A549 (cell line): ENCODE results near the gene CELSR1. TPM values are rescaled to one million over a fixed set of nuclear protein-coding genes. Genes with fewer than 3 reads are reported as not detected.

Source experiments
- ATAC-seq, 2 experiments: fragments of 200-7000 bp in 1 of 2; fragments of >200 bp in 1 of 2; cut with Nextera tagmentation in 1 of 2; cut with Tn5 transposase in 1 of 2; 3 replicates each; pipeline versions ENCODE4 v1.8.0 to v1.9.1; 2018 to 2020; ENCODE audit warnings: mild to moderate bottlenecking in 1 of 2, moderate library complexity in 1 of 2
- CTCF ChIA-PET: fragments of 300-600 bp; sonication (Branson Sonifier 250); formaldehyde crosslinking; extraction: SDS; loops from one replicate; lab custom pipeline; 2021; ENCODE audit warnings: antibody characterized with exemption, inconsistent platforms; lab: Yijun Ruan, JAX
- POLR2A ChIA-PET: fragments of 350-600 bp; formaldehyde crosslinking; extraction: SDS; loops from one replicate; lab custom pipeline; 2021; ENCODE audit warnings: antibody characterized with exemption, inconsistent platforms; lab: Yijun Ruan, JAX
- DNase-seq, 2 experiments: peaks; one replicate each; pipeline versions ENCODE4 v3.0.0 to v3.0.0-alpha.2; 2011 to 2016; ENCODE audit warnings: low read depth in 1 of 2, low spot score in 1 of 2
- FAIRE-seq: peaks from 2 replicates; lab custom pipeline; 2011; peaks lifted over from hg19 to GRCh38; lab: Jason Lieb, UNC
- H3K27ac ChIP-seq, 2 experiments: fragments of >200 bp; sonication (Bioruptor Twin); formaldehyde crosslinking; 3 replicates each; pipeline ENCODE4 v1.5.1; 2016 to 2017
- H3K4me1 ChIP-seq: fragments of >200 bp; sonication (Bioruptor Twin); formaldehyde crosslinking; 3 replicates; pipeline ENCODE4 v1.6.1; 2016
- H3K4me2 ChIP-seq: fragments of >200 bp; sonication (Bioruptor Twin); formaldehyde crosslinking; 3 replicates; pipeline ENCODE4 v1.6.1; 2016
- H3K4me3 ChIP-seq: fragments of >200 bp; sonication (Bioruptor Twin); formaldehyde crosslinking; 3 replicates; pipeline ENCODE4 v1.5.1; 2016
- H3K9me3 ChIP-seq: fragments of >200 bp; sonication (Bioruptor Twin); formaldehyde crosslinking; 3 replicates; pipeline ENCODE4 v1.6.1; 2016
- EHF ChIP-seq: fragments of 250-450 bp; sonication (Bioruptor Pico); IDR thresholded peaks from 2 replicates; pipeline ENCODE4 v1.5.0; 2020; ENCODE audit warnings: mild to moderate bottlenecking
- EP300 ChIP-seq, 2 experiments: fragments of >200 bp; sonication (Bioruptor Twin); formaldehyde crosslinking; IDR thresholded peaks; 2 replicates in 1 of 2; 3 replicates in 1 of 2; pipeline ENCODE4 v1.6.1; 2016 to 2017
- FOSB ChIP-seq: fragments of 250-450 bp; sonication (Bioruptor Pico); IDR thresholded peaks from 2 replicates; pipeline ENCODE4 v1.5.0; 2020; ENCODE audit warnings: mild to moderate bottlenecking, moderate library complexity
- FOSL2 ChIP-seq, 2 experiments: fragments of 450-650 bp in 1 of 2; fragments of >200 bp in 1 of 2; sonication (Bioruptor Twin) in 1 of 2; formaldehyde crosslinking; IDR thresholded peaks; 2 replicates each; pipeline versions ENCODE4 v1.5.0 to v1.6.1; 2016 to 2020; ENCODE audit warnings: mild to moderate bottlenecking in 1 of 2, moderate library complexity in 1 of 2
- HOXB5 ChIP-seq: fragments of 250-450 bp; sonication (Bioruptor Pico); IDR thresholded peaks from 2 replicates; pipeline ENCODE4 v1.5.0; 2020; ENCODE audit warnings: mild to moderate bottlenecking, moderate library complexity
- NFE2L2 ChIP-seq: fragments of 150-350 bp; conservative IDR thresholded peaks from 2 replicates; pipeline ENCODE4 v1.6.1; 2014; ENCODE audit warnings: low read length
- NPAS2 ChIP-seq: fragments of 250-450 bp; sonication (Bioruptor Pico); IDR thresholded peaks from 2 replicates; pipeline ENCODE4 v1.8.0; 2022; ENCODE audit warnings: mild to moderate bottlenecking, moderate library complexity, borderline replicate concordance
- POLR2A ChIP-seq: IDR thresholded peaks from 2 replicates; pipeline ENCODE4 v1.6.1; 2012; ENCODE audit warnings: mild to moderate bottlenecking, low read length
- RFX5 ChIP-seq: fragments of 450-650 bp; IDR thresholded peaks from 2 replicates; pipeline ENCODE4 v1.7.1; 2014; ENCODE audit warnings: antibody characterized with exemption, mild to moderate bottlenecking, moderate library complexity
- SREBF2 ChIP-seq: fragments of 450-650 bp; IDR thresholded peaks from 2 replicates; pipeline ENCODE4 v1.6.1; 2014; ENCODE audit warnings: mild to moderate bottlenecking, moderate library complexity
- TFCP2L1 ChIP-seq: fragments of 250-450 bp; sonication (Bioruptor Pico); IDR thresholded peaks from 2 replicates; pipeline ENCODE4 v1.5.0; 2021; ENCODE audit warnings: mild to moderate bottlenecking
- ZC3H11A ChIP-seq: fragments of 450-650 bp; IDR thresholded peaks from 2 replicates; pipeline ENCODE4 v1.6.1; 2014; ENCODE audit warnings: antibody characterized with exemption, mild to moderate bottlenecking
- ZNF302 ChIP-seq: fragments of 250-450 bp; sonication (Bioruptor Pico); IDR thresholded peaks from 2 replicates; pipeline ENCODE4 v1.9.0; 2021; ENCODE audit warnings: inconsistent platforms, mild to moderate bottlenecking, moderate library complexity
- ZSCAN20 ChIP-seq: fragments of 250-450 bp; sonication (Bioruptor Pico); IDR thresholded peaks from 2 replicates; pipeline ENCODE4 v1.8.0; 2022; ENCODE audit warnings: mild to moderate bottlenecking, moderate library complexity
- WGBS: methylation state at CpG from one replicate; pipeline ENCODE4 v1.1.6; 2017; ENCODE audit errors: missing lambda C conversion rate; 5-methylcytosine and 5-hydroxymethylcytosine counted together
- polyA plus RNA-seq, 4 experiments: library from polyadenylated mRNA; depleted of rRNA in 3 of 4; stranded (reverse); fragments of >200 nt; fragmentation: RNase III in 1 of 4; extraction: RNeasy Plus Mini Kit Qiagen cat#74134 plus additional on column Dnase treatment in 1 of 4; gene quantifications; 2 replicates in 3 of 4; 3 replicates in 1 of 4; pipeline ENCODE4 v1.2.3, GENCODE V29; 2011 to 2017
- TF ChIP-seq, protein P1 (sequence below): fragments of 250-450 bp; sonication (Bioruptor Pico); IDR thresholded peaks from 2 replicates; pipeline ENCODE4 v1.5.0; 2021; ENCODE audit warnings: mild to moderate bottlenecking, moderate library complexity, borderline replicate concordance
- TF ChIP-seq, protein P2 (sequence below): fragments of 250-450 bp; sonication (Bioruptor Pico); IDR thresholded peaks from 2 replicates; pipeline ENCODE4 v1.5.0; 2020; ENCODE audit warnings: low read depth, mild to moderate bottlenecking, moderate library complexity
- TF ChIP-seq, protein P3 (sequence below): fragments of 450-650 bp; IDR thresholded peaks from 2 replicates; pipeline ENCODE4 v1.6.1; 2014; ENCODE audit warnings: antibody characterized with exemption
- TF ChIP-seq, protein P4 (sequence below): IDR thresholded peaks from 2 replicates; pipeline ENCODE4 v1.6.1; 2012
- TF ChIP-seq, protein P5 (sequence below): fragments of >200 bp; sonication (Bioruptor Twin); formaldehyde crosslinking; IDR thresholded peaks from 3 replicates; pipeline ENCODE4 v1.6.1; 2016
- TF ChIP-seq, protein P6 (sequence below): IDR thresholded peaks from 2 replicates; pipeline ENCODE4 v1.6.1; 2012; ENCODE audit warnings: low read depth, borderline replicate concordance

The CELSR1 gene
- polyA plus RNA-seq, 2 of the 4 experiments (the other 2 are of a cell fraction): 15.3 to 31.8 TPM

DNA sequence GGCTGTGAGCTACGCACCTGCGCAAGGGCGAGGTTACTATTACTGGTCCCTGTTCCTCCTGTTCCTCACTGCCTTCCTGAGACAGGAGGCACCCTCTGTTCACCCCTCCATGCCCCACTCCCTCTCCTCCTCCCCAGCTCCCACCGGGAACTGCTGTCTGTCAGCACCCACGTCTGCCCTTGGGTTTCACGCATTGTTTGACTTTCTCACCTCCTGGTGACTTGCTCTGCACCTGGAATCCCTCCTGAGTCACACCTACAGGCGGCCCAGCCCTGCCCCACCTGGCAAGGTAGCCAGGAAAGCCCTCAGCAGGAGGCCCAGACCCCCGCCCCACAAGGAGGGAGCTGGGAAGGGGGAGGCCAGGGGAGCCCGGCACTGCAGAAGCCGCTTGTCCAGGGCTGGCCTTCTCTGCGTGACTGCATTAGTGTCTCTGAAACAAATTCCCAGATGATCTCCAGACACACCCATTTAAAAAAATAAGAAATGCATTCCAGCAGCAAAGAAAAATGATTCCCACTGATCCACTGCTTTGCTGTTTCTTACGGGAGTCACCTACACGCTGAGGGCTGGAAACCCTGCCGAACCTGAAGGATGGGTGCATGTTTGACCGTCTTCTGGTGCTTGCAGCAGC lies 86.4 kb downstream of the CELSR1 start:
- WGBS: 88% methylated on average over 13 of the region's 15 CpGs
- FAIRE-seq (no peak), DNase-seq (no peak), ATAC-seq (no peak)
- Histone ChIP-seq H3K9me3 (no peaks in the 10 kb centered on the region), H3K4me3 (no peak overlapping the region)
- POLR2A ChIA-PET: interaction anchor here (0.5 kb wide), 1 partner anchor 183 kb away, joined by 3 read pairs; the partner anchor contains the start of gene TTC38
- CTCF ChIA-PET: interaction anchor here (0.6 to 1.4 kb wide), 5 partner anchors 16 to 96 kb away, joined by 3 to 6 read pairs (median 4); no protein-coding TSS in a partner anchor
- TF ChIP-seq, protein P1, sequence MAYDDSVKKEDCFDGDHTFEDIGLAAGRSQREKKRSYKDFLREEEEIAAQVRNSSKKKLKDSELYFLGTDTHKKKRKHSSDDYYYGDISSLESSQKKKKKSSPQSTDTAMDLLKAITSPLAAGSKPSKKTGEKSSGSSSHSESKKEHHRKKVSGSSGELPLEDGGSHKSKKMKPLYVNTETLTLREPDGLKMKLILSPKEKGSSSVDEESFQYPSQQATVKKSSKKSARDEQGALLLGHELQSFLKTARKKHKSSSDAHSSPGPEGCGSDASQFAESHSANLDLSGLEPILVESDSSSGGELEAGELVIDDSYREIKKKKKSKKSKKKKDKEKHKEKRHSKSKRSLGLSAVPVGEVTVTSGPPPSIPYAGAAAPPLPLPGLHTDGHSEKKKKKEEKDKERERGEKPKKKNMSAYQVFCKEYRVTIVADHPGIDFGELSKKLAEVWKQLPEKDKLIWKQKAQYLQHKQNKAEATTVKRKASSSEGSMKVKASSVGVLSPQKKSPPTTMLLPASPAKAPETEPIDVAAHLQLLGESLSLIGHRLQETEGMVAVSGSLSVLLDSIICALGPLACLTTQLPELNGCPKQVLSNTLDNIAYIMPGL (CRISPR knock-in tag): no peak
- TF ChIP-seq EHF (no peak), NFE2L2 (no peak), HOXB5 (CRISPR knock-in tag) (no peak), ZSCAN20 (no peak), SREBF2 (no peak), ZNF302 (CRISPR knock-in tag) (no peak), FOSL2 (IDR thresholded peaks at IDR 0.05) (no peak), FOSL2 (CRISPR knock-in tag; IDR thresholded peaks at IDR 0.05) (no peak), NPAS2 (CRISPR knock-in tag) (no peak), TFCP2L1 (no peak), FOSB (no peak), RFX5 (no peak), POLR2A (no peak), EP300 (IDR thresholded peaks at IDR 0.05) (no peak), ZC3H11A (no peak)
- TF ChIP-seq, protein P2, sequence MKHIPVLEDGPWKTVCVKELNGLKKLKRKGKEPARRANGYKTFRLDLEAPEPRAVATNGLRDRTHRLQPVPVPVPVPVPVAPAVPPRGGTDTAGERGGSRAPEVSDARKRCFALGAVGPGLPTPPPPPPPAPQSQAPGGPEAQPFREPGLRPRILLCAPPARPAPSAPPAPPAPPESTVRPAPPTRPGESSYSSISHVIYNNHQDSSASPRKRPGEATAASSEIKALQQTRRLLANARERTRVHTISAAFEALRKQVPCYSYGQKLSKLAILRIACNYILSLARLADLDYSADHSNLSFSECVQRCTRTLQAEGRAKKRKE (CRISPR knock-in tag): no peak
- TF ChIP-seq, protein P3, sequence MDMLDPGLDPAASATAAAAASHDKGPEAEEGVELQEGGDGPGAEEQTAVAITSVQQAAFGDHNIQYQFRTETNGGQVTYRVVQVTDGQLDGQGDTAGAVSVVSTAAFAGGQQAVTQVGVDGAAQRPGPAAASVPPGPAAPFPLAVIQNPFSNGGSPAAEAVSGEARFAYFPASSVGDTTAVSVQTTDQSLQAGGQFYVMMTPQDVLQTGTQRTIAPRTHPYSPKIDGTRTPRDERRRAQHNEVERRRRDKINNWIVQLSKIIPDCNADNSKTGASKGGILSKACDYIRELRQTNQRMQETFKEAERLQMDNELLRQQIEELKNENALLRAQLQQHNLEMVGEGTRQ: no peak
- TF ChIP-seq, protein P4, sequence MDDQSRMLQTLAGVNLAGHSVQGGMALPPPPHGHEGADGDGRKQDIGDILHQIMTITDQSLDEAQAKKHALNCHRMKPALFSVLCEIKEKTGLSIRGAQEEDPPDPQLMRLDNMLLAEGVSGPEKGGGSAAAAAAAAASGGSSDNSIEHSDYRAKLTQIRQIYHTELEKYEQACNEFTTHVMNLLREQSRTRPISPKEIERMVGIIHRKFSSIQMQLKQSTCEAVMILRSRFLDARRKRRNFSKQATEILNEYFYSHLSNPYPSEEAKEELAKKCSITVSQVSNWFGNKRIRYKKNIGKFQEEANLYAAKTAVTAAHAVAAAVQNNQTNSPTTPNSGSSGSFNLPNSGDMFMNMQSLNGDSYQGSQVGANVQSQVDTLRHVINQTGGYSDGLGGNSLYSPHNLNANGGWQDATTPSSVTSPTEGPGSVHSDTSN: no peak
- TF ChIP-seq, protein P5, sequence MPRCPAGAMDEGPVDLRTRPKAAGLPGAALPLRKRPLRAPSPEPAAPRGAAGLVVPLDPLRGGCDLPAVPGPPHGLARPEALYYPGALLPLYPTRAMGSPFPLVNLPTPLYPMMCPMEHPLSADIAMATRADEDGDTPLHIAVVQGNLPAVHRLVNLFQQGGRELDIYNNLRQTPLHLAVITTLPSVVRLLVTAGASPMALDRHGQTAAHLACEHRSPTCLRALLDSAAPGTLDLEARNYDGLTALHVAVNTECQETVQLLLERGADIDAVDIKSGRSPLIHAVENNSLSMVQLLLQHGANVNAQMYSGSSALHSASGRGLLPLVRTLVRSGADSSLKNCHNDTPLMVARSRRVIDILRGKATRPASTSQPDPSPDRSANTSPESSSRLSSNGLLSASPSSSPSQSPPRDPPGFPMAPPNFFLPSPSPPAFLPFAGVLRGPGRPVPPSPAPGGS: no peak
- TF ChIP-seq, protein P6, sequence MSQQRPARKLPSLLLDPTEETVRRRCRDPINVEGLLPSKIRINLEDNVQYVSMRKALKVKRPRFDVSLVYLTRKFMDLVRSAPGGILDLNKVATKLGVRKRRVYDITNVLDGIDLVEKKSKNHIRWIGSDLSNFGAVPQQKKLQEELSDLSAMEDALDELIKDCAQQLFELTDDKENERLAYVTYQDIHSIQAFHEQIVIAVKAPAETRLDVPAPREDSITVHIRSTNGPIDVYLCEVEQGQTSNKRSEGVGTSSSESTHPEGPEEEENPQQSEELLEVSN: no peak
- TF ChIP-seq, all 56 proteins: peak for 0
- Histone ChIP-seq H3K27ac (peak overlapping the region in 1 of 2 experiments; percentile 40; a peak in 1 of 6 replicates), H3K4me1 (peaks cover 41% of the 10 kb centered on the region), H3K4me2 (no peak overlapping the region)
